ENCODE measurements around the gene AGPAT3. TPM values are rescaled to one million over a fixed set of nuclear protein-coding genes. Genes with fewer than 3 reads are reported as not detected.

The AGPAT3 gene
- total RNA-seq, 1 donor from 2014 or later: 63.2 TPM

GRCh38 chr21:43902441-43902840 is 37.4 kb downstream of the AGPAT3 start:
- no peak overlapping the region for H3K4me3 Mint-ChIP-seq (ENCODE audit: unreplicated experiment)

DNA sequence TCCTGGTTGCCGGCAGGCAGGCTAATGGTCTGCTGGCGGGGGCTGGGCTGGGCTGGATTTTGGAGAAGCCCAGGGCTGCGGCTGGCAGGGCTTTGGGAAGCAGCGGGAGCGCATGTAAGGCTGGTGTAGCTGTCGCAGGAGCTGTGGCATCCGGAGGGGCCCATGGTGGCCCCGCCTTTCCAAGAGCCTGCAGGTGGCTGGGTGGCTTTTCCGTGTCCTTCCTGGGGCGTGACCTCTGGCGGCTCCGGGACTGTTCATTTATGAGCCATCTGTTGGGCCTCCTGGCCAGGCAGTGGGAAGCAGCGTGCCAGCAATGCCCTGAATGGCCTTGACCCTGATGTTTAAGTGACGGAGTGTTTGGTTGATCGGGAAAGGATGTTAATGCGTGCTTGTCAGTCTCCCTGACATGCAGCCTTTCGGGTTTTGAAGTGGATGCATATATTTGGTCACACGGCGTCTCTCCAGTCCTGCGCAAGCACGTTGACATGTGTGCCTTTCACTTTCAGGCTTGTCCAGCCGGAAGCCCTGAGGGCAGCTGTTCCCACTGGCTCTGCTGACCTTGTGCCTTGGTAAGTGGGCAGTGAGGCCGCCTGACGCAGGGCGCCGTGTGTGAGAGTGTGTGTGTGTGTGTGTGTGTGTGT is 38.5 kb downstream of the AGPAT3 start:
- Mint-ChIP-seq H3K9me3 (ENCODE audit: unreplicated experiment) (no peaks in the 10 kb centered on the region), H3K27me3 (ENCODE audit: unreplicated experiment) (no peaks in the 10 kb centered on the region), H3K36me3 (ENCODE audit: unreplicated experiment) (peaks cover 13% of the 10 kb centered on the region), H3K4me3 (ENCODE audit: unreplicated experiment) (no peak overlapping the region), H3K4me1 (ENCODE audit: unreplicated experiment) (peaks cover 19% of the 10 kb centered on the region), H3K27ac (ENCODE audit: unreplicated experiment) (peak overlapping the region; percentile 41)
- no peak for DNase-seq (ENCODE audit: extremely low spot score, unreplicated experiment)
- TF ChIP-seq, protein P1, sequence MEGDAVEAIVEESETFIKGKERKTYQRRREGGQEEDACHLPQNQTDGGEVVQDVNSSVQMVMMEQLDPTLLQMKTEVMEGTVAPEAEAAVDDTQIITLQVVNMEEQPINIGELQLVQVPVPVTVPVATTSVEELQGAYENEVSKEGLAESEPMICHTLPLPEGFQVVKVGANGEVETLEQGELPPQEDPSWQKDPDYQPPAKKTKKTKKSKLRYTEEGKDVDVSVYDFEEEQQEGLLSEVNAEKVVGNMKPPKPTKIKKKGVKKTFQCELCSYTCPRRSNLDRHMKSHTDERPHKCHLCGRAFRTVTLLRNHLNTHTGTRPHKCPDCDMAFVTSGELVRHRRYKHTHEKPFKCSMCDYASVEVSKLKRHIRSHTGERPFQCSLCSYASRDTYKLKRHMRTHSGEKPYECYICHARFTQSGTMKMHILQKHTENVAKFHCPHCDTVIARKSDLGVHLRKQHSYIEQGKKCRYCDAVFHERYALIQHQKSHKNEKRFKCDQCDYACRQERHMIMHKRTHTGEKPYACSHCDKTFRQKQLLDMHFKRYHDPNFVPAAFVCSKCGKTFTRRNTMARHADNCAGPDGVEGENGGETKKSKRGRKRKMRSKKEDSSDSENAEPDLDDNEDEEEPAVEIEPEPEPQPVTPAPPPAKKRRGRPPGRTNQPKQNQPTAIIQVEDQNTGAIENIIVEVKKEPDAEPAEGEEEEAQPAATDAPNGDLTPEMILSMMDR (IDR thresholded peaks at IDR 0.05): no peak

More at GRCh38 chr21:43902441-43902840, 37.4 kb downstream of the AGPAT3 start:
- TF ChIP-seq, protein P1 (IDR thresholded peaks at IDR 0.05): no peak
- Mint-ChIP-seq H3K9me3 (ENCODE audit: unreplicated experiment) (no peaks in the 10 kb centered on the region), H3K36me3 (ENCODE audit: unreplicated experiment) (peaks cover 8% of the 10 kb centered on the region), H3K27me3 (ENCODE audit: unreplicated experiment) (no peaks in the 10 kb centered on the region), H3K4me1 (ENCODE audit: unreplicated experiment) (peaks cover 17% of the 10 kb centered on the region), H3K27ac (ENCODE audit: unreplicated experiment) (no peak overlapping the region)
- no peak for DNase-seq (ENCODE audit: extremely low spot score, unreplicated experiment)

- H3K27me3 Mint-ChIP-seq (ENCODE audit: unreplicated experiment): no peaks in the 10 kb centered on the region
- no peaks in the 10 kb centered on the region for H3K9me3 Mint-ChIP-seq (ENCODE audit: unreplicated experiment)
- DNase-seq (ENCODE audit: extremely low spot score, unreplicated experiment): no peak
- H3K27ac Mint-ChIP-seq (ENCODE audit: unreplicated experiment): peak overlapping the region; percentile 18
- H3K4me3 Mint-ChIP-seq (ENCODE audit: unreplicated experiment): no peak overlapping the region
- H3K4me1 Mint-ChIP-seq (ENCODE audit: unreplicated experiment): peaks cover 19% of the 10 kb centered on the region
- peaks cover 8% of the 10 kb centered on the region for H3K36me3 Mint-ChIP-seq (ENCODE audit: unreplicated experiment)
- TF ChIP-seq, protein P1 (IDR thresholded peaks at IDR 0.05): no peak
Measured at GRCh38 chr21:43904331-43904781, 39.3 kb downstream of the AGPAT3 start.

GRCh38 chr21:43905726-43906455 is 40.9 kb downstream of the AGPAT3 start:
- Mint-ChIP-seq H3K4me1 (ENCODE audit: unreplicated experiment) (peaks cover 19% of the 10 kb centered on the region), H3K9me3 (ENCODE audit: unreplicated experiment) (no peaks in the 10 kb centered on the region), H3K36me3 (ENCODE audit: unreplicated experiment) (peaks cover 7% of the 10 kb centered on the region), H3K27me3 (ENCODE audit: unreplicated experiment) (no peaks in the 10 kb centered on the region), H3K27ac (ENCODE audit: unreplicated experiment) (no peak overlapping the region), H3K4me3 (ENCODE audit: unreplicated experiment) (no peak overlapping the region)
- no peak for DNase-seq (ENCODE audit: extremely low spot score, unreplicated experiment)
- TF ChIP-seq, protein P1 (IDR thresholded peaks at IDR 0.05): no peak

Measured in osteocyte (in vitro differentiated cells).